ENCODE data around the gene NECAB3.
"Not testable (repeated sequence)": the region's sequence is repeated elsewhere in the genome, so short reads cannot be mapped to it uniquely, and the experiment has no call there.

The NECAB3 gene

DNA sequence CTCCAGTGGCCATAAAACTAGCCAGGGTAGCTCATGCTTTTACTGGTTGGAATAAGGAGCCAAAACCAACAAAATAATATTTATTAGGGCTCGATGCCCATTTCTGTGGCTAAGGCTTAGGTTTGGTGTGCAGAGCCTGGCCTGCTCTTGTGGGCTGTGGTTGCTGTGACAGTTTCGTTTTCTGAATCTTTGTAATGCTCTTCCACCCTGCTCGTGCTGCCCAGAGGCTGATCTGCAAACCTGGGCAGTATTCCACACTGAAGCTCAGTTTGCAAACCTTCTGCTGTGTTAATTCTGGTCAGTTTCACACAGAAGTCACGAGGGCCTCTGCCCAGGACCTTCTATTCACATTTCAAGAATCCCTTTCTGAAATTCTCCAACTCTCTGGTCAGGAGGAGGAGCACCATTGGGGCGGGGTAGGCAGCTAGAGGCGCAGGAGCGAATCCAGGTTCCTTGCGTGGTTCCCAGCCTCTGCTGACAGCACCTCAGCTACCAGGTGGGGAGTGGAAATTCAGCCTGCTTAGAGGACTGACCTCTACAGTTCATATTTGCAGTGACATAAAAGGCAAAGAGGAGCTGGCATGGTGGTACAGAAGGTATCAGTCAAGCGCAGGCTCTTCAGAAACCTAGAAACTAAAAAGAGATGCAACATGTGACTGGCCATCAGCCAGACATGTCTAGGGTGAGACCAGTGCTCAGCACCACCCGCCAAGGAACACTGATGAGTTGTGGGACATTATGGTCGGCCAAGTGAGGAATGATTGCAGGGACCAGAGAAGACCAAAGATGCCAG is 26.4 kb downstream of the NECAB3 start:
- Histone ChIP-seq H3K4me3 (ENCODE audit: low read length) (no peak overlapping the region), H3K27me3 (ENCODE audit: control insufficient read depth, insufficient read depth, low read length) (no peaks in the 10 kb centered on the region), H3K36me3 (ENCODE audit: control insufficient read depth, insufficient read depth, low read length) (no peaks in the 10 kb centered on the region), H3K9me3 (ENCODE audit: control insufficient read depth, low read length) (no peaks in the 10 kb centered on the region), H3K4me1 (ENCODE audit: control insufficient read depth, insufficient read depth, low read length) (peaks cover 49% of the 10 kb centered on the region), H3K9ac (ENCODE audit: low read length) (peak overlapping the region; percentile 20)

DNA sequence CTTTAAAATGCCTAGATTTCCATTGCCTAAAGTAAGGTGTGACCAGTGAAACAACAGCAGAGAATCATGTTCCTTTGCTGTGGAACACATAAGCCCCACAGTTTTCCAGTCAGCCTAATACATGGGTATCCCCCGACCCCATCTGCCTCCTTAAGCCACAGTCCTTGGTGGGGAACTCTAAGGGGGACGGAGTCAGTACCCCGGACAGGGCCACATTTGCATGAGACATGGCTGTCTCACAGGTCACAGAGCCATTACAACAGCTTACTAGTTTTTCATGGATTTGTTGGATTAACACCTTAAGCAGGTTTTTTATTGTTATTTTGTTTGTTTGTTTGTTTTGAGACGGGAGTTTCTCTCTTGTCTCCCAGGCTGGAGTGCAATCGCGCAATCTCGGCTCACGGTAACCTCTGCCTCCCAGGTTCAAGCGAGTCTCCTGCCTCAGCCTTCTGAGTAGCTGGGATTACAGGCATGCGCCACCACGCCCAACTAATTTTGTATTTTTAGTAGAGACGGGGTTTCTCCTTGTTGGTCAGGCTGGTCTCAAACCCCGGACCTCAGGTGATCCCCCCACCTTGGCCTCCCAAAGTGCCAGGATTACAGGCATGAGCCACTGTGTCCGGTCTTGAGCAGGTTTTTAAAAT is 27.1 kb downstream of the NECAB3 start:
- H3K4me3 ChIP-seq (ENCODE audit: low read length); H3K27me3 ChIP-seq (ENCODE audit: control insufficient read depth, insufficient read depth, low read length); H3K36me3 ChIP-seq (ENCODE audit: control insufficient read depth, insufficient read depth, low read length); H3K9me3 ChIP-seq (ENCODE audit: control insufficient read depth, low read length): not testable (repeated sequence)
- H3K4me1 ChIP-seq (ENCODE audit: control insufficient read depth, insufficient read depth, low read length) = peaks cover 44% of the 10 kb centered on the region
- H3K9ac ChIP-seq (ENCODE audit: low read length) = peak overlapping the region; percentile 20

DNA sequence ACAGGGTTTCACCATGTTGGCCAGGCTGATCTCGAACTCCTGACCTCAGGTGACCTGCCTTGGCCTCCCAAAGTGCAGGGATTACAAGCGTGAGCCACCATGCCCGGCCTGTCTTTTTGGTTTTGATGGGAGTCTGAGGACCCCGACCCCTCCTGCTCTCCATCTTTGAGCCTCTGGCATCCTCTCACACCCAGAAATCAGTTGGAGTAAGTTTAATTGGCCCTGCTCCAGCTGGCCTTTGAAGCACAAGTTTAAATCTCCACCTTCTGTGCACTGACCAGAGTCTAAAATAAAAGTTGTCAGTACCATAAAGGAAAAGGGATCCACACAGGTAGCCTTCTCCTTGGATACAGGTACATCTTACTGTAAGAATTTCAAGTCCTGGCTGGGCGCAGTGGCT is 28.0 kb downstream of the NECAB3 start:
- Histone ChIP-seq H3K9ac (ENCODE audit: low read length) (no peak overlapping the region), H3K27me3 (ENCODE audit: control insufficient read depth, insufficient read depth, low read length) (no peaks in the 10 kb centered on the region), H3K36me3 (ENCODE audit: control insufficient read depth, insufficient read depth, low read length) (no peaks in the 10 kb centered on the region), H3K9me3 (ENCODE audit: control insufficient read depth, low read length) (no peaks in the 10 kb centered on the region), H3K4me3 (ENCODE audit: low read length) (no peak overlapping the region), H3K4me1 (ENCODE audit: control insufficient read depth, insufficient read depth, low read length) (peaks cover 35% of the 10 kb centered on the region)

DNA sequence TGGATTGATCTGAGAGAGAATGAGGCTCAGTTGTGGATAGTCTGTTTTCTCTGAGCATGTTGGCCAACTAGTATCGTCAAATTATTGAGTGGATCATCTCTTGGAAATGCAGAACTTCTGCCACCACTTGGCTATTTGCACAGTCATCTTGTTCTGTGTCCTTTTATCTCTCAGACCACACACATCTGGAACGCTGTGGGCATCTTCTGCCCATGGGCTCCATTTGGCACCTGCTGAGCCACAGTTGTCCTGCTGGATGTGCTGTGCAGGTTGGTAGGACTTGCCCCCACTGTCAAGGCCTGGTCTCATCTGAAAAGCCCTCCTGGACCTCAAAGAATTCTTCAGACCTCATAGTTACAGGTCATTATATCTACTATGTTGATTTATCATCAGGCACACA is 28.8 kb downstream of the NECAB3 start:
- no peaks in the 10 kb centered on the region for H3K9me3 ChIP-seq (ENCODE audit: control insufficient read depth, low read length)
- H3K4me1 ChIP-seq (ENCODE audit: control insufficient read depth, insufficient read depth, low read length) = peaks cover 30% of the 10 kb centered on the region
- H3K4me3 ChIP-seq (ENCODE audit: low read length) = no peak overlapping the region
- no peaks in the 10 kb centered on the region for H3K36me3 ChIP-seq (ENCODE audit: control insufficient read depth, insufficient read depth, low read length)
- H3K9ac ChIP-seq (ENCODE audit: low read length) = no peak overlapping the region
- no peaks in the 10 kb centered on the region for H3K27me3 ChIP-seq (ENCODE audit: control insufficient read depth, insufficient read depth, low read length)

DNA sequence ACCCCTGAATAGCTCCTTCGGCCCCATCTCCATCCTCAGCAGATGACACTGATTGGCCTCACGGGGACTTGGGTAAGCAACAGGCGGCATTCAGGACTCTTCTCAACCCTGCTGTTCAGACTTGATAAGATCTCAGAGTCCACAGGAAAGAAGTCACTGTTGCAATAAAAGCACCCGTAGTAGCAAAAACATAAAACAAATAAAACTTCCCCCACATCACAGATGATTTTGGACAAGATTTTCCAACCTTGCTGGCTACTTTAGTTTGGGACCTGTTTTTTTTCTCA is 29.2 kb downstream of the NECAB3 start:
- H3K27me3 ChIP-seq (ENCODE audit: control insufficient read depth, insufficient read depth, low read length) = no peaks in the 10 kb centered on the region
- H3K36me3 ChIP-seq (ENCODE audit: control insufficient read depth, insufficient read depth, low read length) = peaks cover 3% of the 10 kb centered on the region
- peaks cover 29% of the 10 kb centered on the region for H3K4me1 ChIP-seq (ENCODE audit: control insufficient read depth, insufficient read depth, low read length)
- H3K4me3 ChIP-seq (ENCODE audit: low read length) = no peak overlapping the region
- H3K9ac ChIP-seq (ENCODE audit: low read length) = no peak overlapping the region
- no peaks in the 10 kb centered on the region for H3K9me3 ChIP-seq (ENCODE audit: control insufficient read depth, low read length)

DNA sequence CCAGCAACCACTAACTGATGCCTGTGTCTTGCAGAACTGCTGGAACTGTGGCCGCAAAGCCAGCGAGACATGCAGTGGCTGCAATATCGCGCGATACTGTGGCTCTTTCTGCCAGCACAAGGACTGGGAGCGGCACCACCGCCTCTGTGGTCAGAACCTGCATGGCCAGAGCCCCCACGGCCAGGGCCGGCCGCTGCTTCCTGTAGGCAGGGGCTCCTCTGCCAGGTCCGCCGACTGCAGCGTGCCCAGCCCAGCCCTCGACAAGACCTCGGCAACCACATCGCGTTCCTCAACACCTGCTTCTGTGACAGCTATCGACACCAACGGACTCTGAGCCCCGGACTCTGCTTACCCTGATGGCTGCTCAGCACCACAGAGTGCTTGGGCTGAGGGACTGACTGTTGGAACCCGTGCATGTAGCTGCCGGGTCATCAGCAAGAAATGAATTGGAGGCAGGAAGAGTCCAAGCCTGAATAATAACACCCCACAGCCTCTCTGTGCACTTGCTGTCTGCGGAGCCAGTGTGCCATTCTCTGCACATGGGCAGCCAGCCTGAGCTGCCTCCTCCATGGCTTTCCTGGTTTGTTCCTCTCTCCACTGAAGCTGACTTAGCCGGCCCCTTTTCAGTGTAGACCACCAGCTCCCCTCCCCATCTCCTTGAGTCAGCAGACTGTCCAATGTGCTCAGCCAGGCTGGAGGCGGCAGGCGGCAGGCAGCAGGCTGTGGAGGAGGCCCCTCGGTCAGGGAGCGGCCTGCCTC is 29.7 kb downstream of the NECAB3 start:
- H3K9me3 ChIP-seq (ENCODE audit: control insufficient read depth, low read length) = no peaks in the 10 kb centered on the region
- H3K4me1 ChIP-seq (ENCODE audit: control insufficient read depth, insufficient read depth, low read length) = peaks cover 23% of the 10 kb centered on the region
- peaks cover 6% of the 10 kb centered on the region for H3K36me3 ChIP-seq (ENCODE audit: control insufficient read depth, insufficient read depth, low read length)
- no peaks in the 10 kb centered on the region for H3K27me3 ChIP-seq (ENCODE audit: control insufficient read depth, insufficient read depth, low read length)
- no peak overlapping the region for H3K4me3 ChIP-seq (ENCODE audit: low read length)
- H3K9ac ChIP-seq (ENCODE audit: low read length) = no peak overlapping the region

DNA sequence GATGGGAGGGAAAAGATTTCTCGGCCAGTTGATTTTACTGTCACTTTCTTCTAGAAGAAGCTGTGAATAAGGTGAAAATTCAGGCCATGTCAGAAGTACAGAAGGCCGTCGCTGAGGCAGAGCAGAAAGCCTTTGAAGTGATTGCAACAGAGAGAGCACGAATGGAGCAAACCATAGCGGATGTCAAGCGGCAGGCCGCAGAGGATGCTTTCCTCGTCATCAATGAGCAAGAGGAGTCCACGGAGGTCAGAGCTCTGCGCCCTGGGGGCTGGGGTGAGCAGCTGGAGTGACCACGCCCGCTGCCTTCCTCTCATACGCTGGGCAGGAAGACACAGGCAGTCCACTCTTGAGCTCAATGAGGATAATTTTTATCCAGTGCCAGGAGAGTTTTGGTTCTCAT is 33.9 kb downstream of the NECAB3 start:
- Histone ChIP-seq H3K4me3 (ENCODE audit: low read length) (no peak overlapping the region), H3K9ac (ENCODE audit: low read length) (no peak overlapping the region), H3K36me3 (ENCODE audit: control insufficient read depth, insufficient read depth, low read length) (peaks cover 6% of the 10 kb centered on the region), H3K27me3 (ENCODE audit: control insufficient read depth, insufficient read depth, low read length) (no peaks in the 10 kb centered on the region), H3K4me1 (ENCODE audit: control insufficient read depth, insufficient read depth, low read length) (no peaks in the 10 kb centered on the region), H3K9me3 (ENCODE audit: control insufficient read depth, low read length) (no peaks in the 10 kb centered on the region)

DNA sequence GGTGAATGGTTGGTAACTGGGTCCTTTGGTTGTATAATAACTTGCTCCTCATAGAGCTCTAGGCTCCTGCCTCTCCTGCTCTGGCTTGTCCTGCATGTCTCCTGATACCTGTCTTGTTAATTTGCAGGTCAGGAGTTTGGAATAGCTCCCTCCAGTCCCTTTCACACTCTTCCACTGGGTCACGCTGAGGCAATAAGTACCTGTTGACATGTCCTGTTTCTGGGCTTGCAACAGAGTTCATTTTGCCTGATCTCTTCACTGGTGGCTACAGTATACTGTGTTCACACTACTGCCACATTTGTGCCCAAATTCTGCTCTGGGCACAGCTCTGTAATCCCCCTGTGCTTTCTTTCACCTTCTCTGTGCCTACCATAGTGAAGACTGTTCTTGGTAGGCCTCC is 37.5 kb downstream of the NECAB3 start:
- Histone ChIP-seq H3K9me3 (ENCODE audit: control insufficient read depth, low read length) (no peaks in the 10 kb centered on the region), H3K9ac (ENCODE audit: low read length) (no peak overlapping the region), H3K27me3 (ENCODE audit: control insufficient read depth, insufficient read depth, low read length) (no peaks in the 10 kb centered on the region), H3K4me1 (ENCODE audit: control insufficient read depth, insufficient read depth, low read length) (no peaks in the 10 kb centered on the region), H3K36me3 (ENCODE audit: control insufficient read depth, insufficient read depth, low read length) (peaks cover 6% of the 10 kb centered on the region), H3K4me3 (ENCODE audit: low read length) (no peak overlapping the region)

DNA sequence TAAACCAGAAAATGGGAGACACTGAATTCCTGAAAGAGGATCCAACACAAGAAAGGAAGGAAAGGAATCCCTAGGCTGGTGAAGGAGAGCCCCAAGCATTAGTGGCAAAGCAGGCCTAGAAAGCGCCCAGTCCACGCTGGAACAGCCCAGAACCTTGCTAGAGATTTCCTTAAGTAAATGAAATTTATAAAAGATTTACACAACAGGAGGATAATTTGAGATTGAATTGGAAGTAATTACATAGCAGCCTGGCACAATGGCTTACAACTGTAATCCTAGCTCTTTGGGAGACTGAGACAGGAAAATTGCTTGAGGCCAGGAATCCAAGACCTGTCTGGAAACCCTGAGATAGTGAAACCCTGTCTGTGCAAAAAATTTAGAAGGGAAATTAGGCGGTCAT is 38.9 kb downstream of the NECAB3 start:
- H3K4me3 ChIP-seq (ENCODE audit: low read length) = no peak overlapping the region
- no peak overlapping the region for H3K9ac ChIP-seq (ENCODE audit: low read length)
- H3K4me1 ChIP-seq (ENCODE audit: control insufficient read depth, insufficient read depth, low read length) = no peaks in the 10 kb centered on the region
- H3K27me3 ChIP-seq (ENCODE audit: control insufficient read depth, insufficient read depth, low read length) = no peaks in the 10 kb centered on the region
- H3K36me3 ChIP-seq (ENCODE audit: control insufficient read depth, insufficient read depth, low read length) = peaks cover 6% of the 10 kb centered on the region
- H3K9me3 ChIP-seq (ENCODE audit: control insufficient read depth, low read length) = no peaks in the 10 kb centered on the region

DNA sequence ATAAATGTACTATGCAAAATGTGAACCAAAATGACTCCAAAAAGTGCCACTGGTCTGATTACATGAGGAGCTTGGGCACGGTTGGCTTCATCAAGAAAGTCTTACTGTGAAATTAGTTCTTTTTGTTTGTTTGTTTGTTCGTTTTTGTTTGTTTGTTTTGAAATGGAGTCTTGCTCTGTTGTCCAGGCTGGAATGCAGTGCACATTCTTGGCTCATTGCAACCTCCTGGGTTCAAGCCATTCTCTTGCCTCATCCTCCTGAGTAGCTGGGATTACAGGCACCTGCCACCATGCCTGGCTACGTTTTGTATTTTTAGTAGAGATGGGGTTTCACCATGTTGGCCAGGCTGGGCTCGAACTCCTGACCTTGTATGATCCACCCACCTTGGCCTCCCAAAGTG is 42.3 kb downstream of the NECAB3 start:
- H3K36me3 ChIP-seq (ENCODE audit: control insufficient read depth, insufficient read depth, low read length); H3K4me3 ChIP-seq (ENCODE audit: low read length); H3K9ac ChIP-seq (ENCODE audit: low read length); H3K27me3 ChIP-seq (ENCODE audit: control insufficient read depth, insufficient read depth, low read length); H3K9me3 ChIP-seq (ENCODE audit: control insufficient read depth, low read length); H3K4me1 ChIP-seq (ENCODE audit: control insufficient read depth, insufficient read depth, low read length): not testable (repeated sequence)

DNA sequence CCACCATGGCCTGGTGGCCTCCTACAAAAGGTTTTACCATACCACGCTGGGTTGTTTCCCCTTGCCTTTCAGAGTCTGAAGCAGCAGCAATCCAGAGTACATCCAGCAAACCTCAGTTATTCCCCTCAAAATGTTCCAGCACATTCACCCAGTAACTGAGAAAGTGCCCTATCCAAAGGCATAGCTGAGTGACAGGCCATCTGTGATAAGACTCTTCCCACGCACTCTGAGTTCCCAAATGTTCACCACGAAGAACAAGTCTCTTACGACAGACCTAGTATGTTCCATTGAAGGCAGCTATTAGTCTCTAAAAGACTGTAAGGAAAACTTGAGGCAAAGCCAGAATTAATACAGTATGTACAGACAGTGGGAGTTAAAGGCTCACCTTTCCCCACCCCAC is 43.7 kb downstream of the NECAB3 start:
- Histone ChIP-seq H3K4me1 (ENCODE audit: control insufficient read depth, insufficient read depth, low read length) (no peaks in the 10 kb centered on the region), H3K36me3 (ENCODE audit: control insufficient read depth, insufficient read depth, low read length) (no peaks in the 10 kb centered on the region), H3K9ac (ENCODE audit: low read length) (no peak overlapping the region), H3K4me3 (ENCODE audit: low read length) (no peak overlapping the region), H3K27me3 (ENCODE audit: control insufficient read depth, insufficient read depth, low read length) (no peaks in the 10 kb centered on the region), H3K9me3 (ENCODE audit: control insufficient read depth, low read length) (no peaks in the 10 kb centered on the region)

DNA sequence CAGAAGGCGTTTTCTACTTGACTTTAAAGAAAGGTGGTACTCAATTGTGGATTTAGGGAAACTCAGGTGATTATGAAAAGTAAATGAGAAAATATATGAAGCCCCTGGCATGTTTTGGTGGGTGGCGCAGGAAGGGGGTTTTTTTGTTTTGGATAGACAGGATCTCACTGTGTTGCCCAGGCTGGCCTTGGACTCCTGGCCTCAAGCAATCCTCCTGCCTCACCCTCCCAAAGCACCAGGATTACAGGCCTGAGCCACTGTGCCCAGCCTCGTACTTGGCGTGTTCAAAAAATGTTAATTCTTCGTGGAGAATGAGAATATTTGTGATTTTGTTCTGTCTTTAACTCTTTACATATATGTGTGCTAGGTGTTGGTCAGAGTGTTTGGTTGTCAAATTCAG is 44.2 kb downstream of the NECAB3 start:
- H3K9me3 ChIP-seq (ENCODE audit: control insufficient read depth, low read length) = no peaks in the 10 kb centered on the region
- H3K4me3 ChIP-seq (ENCODE audit: low read length) = no peak overlapping the region
- no peak overlapping the region for H3K9ac ChIP-seq (ENCODE audit: low read length)
- no peaks in the 10 kb centered on the region for H3K27me3 ChIP-seq (ENCODE audit: control insufficient read depth, insufficient read depth, low read length)
- peaks cover 3% of the 10 kb centered on the region for H3K36me3 ChIP-seq (ENCODE audit: control insufficient read depth, insufficient read depth, low read length)
- H3K4me1 ChIP-seq (ENCODE audit: control insufficient read depth, insufficient read depth, low read length) = no peaks in the 10 kb centered on the region
